Measurements from ENCODE around the gene MADD.

Gene MADD

DNA sequence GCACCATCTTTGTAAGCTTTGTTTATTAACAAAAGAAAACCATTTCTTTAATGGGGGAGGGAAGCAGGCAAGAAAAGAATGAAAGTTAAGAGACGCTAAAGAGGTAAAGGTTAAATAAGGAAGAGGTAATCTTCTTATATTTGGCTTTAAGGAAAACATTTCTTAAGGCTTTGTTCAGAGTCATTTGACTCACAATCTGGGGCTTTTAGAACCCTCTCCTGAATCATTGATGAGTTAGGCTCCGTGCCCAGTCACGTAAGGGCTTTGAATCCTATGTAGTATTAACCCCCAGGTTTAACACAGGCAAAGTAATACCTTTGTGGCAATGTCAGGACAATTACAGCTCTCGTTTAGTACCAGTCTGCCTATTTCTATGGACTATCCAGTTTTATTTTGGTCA lies 26.1 kb downstream of the MADD start:
- Histone ChIP-seq H3K4me3 (ENCODE audit: low read length) (no peak overlapping the region), H3K27ac (ENCODE audit: low read length) (no peak overlapping the region), H3K9me3 (ENCODE audit: insufficient read depth, low read length) (no peaks in the 10 kb centered on the region), H3K4me2 (ENCODE audit: low read length) (no peak overlapping the region), H3K79me2 (ENCODE audit: low read length) (no peaks in the 10 kb centered on the region), H2AFZ (ENCODE audit: low read depth, low read length) (no peak overlapping the region), H3K27me3 (ENCODE audit: low read depth, low read length) (no peaks in the 10 kb centered on the region), H3K4me1 (ENCODE audit: low read length) (no peaks in the 10 kb centered on the region), H3K9ac (ENCODE audit: low read length) (no peak overlapping the region), H3K36me3 (replicated peaks; ENCODE audit: low read depth, low read length) (peaks cover 57% of the 10 kb centered on the region), H4K20me1 (ENCODE audit: insufficient read depth, low read length) (no peaks in the 10 kb centered on the region)
- TF ChIP-seq, protein P1, sequence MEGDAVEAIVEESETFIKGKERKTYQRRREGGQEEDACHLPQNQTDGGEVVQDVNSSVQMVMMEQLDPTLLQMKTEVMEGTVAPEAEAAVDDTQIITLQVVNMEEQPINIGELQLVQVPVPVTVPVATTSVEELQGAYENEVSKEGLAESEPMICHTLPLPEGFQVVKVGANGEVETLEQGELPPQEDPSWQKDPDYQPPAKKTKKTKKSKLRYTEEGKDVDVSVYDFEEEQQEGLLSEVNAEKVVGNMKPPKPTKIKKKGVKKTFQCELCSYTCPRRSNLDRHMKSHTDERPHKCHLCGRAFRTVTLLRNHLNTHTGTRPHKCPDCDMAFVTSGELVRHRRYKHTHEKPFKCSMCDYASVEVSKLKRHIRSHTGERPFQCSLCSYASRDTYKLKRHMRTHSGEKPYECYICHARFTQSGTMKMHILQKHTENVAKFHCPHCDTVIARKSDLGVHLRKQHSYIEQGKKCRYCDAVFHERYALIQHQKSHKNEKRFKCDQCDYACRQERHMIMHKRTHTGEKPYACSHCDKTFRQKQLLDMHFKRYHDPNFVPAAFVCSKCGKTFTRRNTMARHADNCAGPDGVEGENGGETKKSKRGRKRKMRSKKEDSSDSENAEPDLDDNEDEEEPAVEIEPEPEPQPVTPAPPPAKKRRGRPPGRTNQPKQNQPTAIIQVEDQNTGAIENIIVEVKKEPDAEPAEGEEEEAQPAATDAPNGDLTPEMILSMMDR (IDR thresholded peaks at IDR 0.05; ENCODE audit: low read depth, low read length): no peak
- TF ChIP-seq EZH2phosphoT487 (IDR thresholded peaks at IDR 0.05; ENCODE audit: low read depth): no peak

DNA sequence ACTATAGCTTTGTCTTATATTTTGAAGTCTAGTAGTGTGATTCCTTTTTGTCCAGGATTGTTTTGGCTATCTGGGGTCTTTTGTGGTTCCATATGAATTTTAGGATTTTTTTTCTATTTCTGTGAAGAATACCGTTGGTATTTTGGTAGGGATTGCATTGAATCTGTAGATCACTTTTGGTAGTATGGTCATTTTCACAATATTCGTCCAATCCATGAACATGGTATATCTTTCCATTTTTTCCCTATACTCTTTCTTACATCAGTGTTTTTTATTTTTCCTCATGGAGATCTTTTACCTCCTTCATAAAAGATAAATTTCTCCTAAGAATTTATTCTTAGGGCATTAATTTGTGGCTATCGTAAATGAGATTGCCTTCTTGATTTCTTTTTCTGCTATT lies 29.1 kb downstream of the MADD start:
- Histone ChIP-seq H3K4me3 (ENCODE audit: low read length) (no peak overlapping the region), H3K9me3 (ENCODE audit: insufficient read depth, low read length) (0 out of 2 replicates have a peak, but pooled peaks cover 4% of the 10 kb centered on the region), H3K27ac (ENCODE audit: low read length) (no peak overlapping the region), H3K36me3 (replicated peaks; ENCODE audit: low read depth, low read length) (peaks cover 58% of the 10 kb centered on the region), H3K4me1 (ENCODE audit: low read length) (no peaks in the 10 kb centered on the region), H3K4me2 (ENCODE audit: low read length) (no peak overlapping the region), H3K27me3 (ENCODE audit: low read depth, low read length) (no peaks in the 10 kb centered on the region), H4K20me1 (ENCODE audit: insufficient read depth, low read length) (no peaks in the 10 kb centered on the region), H3K79me2 (ENCODE audit: low read length) (no peaks in the 10 kb centered on the region), H3K9ac (ENCODE audit: low read length) (no peak overlapping the region), H2AFZ (ENCODE audit: low read depth, low read length) (no peak overlapping the region)
- no peak for TF ChIP-seq EZH2phosphoT487 (IDR thresholded peaks at IDR 0.05; ENCODE audit: low read depth)
- TF ChIP-seq, protein P1 (IDR thresholded peaks at IDR 0.05; ENCODE audit: low read depth, low read length): no peak

DNA sequence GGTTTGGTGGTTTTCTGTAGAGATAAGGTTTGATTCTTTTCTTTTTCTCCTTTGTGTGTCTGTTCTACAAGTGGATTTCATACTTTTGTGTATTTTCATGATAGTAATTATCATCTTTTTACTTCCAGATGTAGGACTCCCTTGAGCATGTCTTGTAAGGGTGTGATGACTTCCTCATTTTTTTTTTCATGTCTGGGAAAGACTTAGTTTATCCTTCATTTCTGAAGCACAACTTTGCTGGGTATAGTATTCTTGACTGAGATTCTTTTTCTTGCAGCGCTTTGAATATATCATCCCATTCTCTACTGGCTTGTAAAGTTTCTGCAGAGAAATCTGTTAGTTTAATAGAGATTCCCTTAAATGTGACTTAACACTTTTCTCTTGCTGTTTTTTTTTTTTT lies 32.9 kb downstream of the MADD start:
- Histone ChIP-seq H3K79me2 (ENCODE audit: low read length) (no peaks in the 10 kb centered on the region), H3K4me1 (ENCODE audit: low read length) (no peaks in the 10 kb centered on the region), H3K27ac (ENCODE audit: low read length) (no peak overlapping the region), H4K20me1 (ENCODE audit: insufficient read depth, low read length) (no peaks in the 10 kb centered on the region), H2AFZ (ENCODE audit: low read depth, low read length) (no peak overlapping the region), H3K9me3 (ENCODE audit: insufficient read depth, low read length) (0 out of 2 replicates have a peak, but pooled peaks cover 4% of the 10 kb centered on the region), H3K27me3 (ENCODE audit: low read depth, low read length) (no peaks in the 10 kb centered on the region), H3K4me3 (ENCODE audit: low read length) (no peak overlapping the region), H3K4me2 (ENCODE audit: low read length) (no peak overlapping the region), H3K36me3 (replicated peaks; ENCODE audit: low read depth, low read length) (peaks cover 67% of the 10 kb centered on the region), H3K9ac (ENCODE audit: low read length) (no peak overlapping the region)
- TF ChIP-seq EZH2phosphoT487 (IDR thresholded peaks at IDR 0.05; ENCODE audit: low read depth): no peak
- TF ChIP-seq, protein P1 (IDR thresholded peaks at IDR 0.05; ENCODE audit: low read depth, low read length): no peak

DNA sequence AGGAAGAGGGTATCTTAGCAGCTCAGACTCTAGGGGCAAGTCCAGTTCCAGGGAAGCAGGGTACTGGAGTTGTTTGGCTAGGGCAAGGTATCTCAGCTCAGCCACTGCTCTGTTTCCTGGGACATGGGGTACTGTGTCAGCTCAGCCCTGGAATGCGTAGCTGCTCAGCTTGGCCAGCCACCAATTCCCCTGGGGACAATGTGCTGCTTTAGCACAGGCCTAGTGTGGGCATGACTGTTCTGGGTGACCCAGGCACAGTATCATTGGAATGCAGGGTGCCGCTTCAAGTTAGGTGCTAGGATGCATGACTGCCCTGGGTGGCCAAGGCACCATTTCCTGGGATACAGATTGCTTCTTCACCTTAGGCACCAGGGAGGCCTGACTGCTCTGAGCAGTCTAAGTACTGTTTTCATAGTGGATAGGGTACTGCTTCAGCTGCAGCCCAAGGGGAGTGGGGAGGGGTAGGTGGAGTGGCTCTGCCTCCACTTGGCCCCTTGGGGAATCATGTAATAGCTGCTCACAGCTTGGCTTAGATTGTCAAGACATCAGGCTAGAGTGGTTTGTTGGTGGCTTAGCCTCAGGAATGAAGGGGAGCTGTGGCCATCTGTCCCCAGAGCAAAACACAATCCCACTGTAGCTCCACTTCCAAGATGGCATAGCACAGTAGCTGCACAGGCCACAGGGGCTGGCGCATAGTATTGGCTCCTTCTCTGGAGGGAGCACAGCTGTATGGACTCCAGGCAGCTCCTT lies 36.0 kb downstream of the MADD start:
- Histone ChIP-seq H3K9ac (ENCODE audit: low read length) (no peak overlapping the region), H3K4me2 (ENCODE audit: low read length) (no peak overlapping the region), H4K20me1 (ENCODE audit: insufficient read depth, low read length) (no peaks in the 10 kb centered on the region), H3K4me1 (ENCODE audit: low read length) (no peaks in the 10 kb centered on the region), H3K4me3 (ENCODE audit: low read length) (no peak overlapping the region), H3K27me3 (ENCODE audit: low read depth, low read length) (no peaks in the 10 kb centered on the region), H2AFZ (ENCODE audit: low read depth, low read length) (no peak overlapping the region), H3K9me3 (ENCODE audit: insufficient read depth, low read length) (0 out of 2 replicates have a peak, but pooled peaks cover 4% of the 10 kb centered on the region), H3K36me3 (replicated peaks; ENCODE audit: low read depth, low read length) (peaks cover 62% of the 10 kb centered on the region), H3K79me2 (ENCODE audit: low read length) (no peaks in the 10 kb centered on the region), H3K27ac (ENCODE audit: low read length) (no peak overlapping the region)
- no peak for TF ChIP-seq EZH2phosphoT487 (IDR thresholded peaks at IDR 0.05; ENCODE audit: low read depth)

Measured in OCI-LY3 (cell line).